Fibroblast of lung (primary cell): Measurements from ENCODE around the gene TKTL2. TPM values are rescaled to one million over a fixed set of nuclear protein-coding genes. Genes with fewer than 3 reads are reported as not detected.

Experiments
- DNase-seq, 2 donors: peaks; one replicate each; pipeline versions ENCODE4 v3.0.0 to v3.0.0-alpha.2; 2010; ENCODE audit warnings: low read depth in 2 of 2
- H2AFZ ChIP-seq: 2 replicates; pipeline ENCODE4 v1.5.1; 2012; ENCODE audit warnings: low read length, control low read depth, inconsistent platforms
- H3K27ac ChIP-seq: 2 replicates; pipeline ENCODE4 v1.5.1; 2011; ENCODE audit warnings: low read length, control low read depth; ENCODE audit not compliant: insufficient read depth
- H3K27me3 ChIP-seq: 2 replicates; pipeline ENCODE4 v1.5.1; 2011; ENCODE audit warnings: mild to moderate bottlenecking, low read length; ENCODE audit not compliant: control insufficient read depth, insufficient read depth
- H3K36me3 ChIP-seq: 2 replicates; pipeline ENCODE4 v1.5.1; 2011; ENCODE audit warnings: low read length; ENCODE audit not compliant: control insufficient read depth, insufficient read depth
- H3K4me1 ChIP-seq: 2 replicates; pipeline ENCODE4 v1.5.1; 2011; ENCODE audit warnings: low read length; ENCODE audit not compliant: control insufficient read depth, insufficient read depth; ENCODE audit errors: extremely low read depth
- H3K4me2 ChIP-seq: 2 replicates; pipeline ENCODE4 v1.5.1; 2011; ENCODE audit warnings: low read length, control low read depth; ENCODE audit not compliant: insufficient read depth; ENCODE audit errors: extremely low read depth
- H3K4me3 ChIP-seq, 4 experiments: fragments of 200-600 bp in 1 of 4; sonication (generic) in 1 of 4; replicated peaks in 1 of 4; 2 replicates each; pipeline ENCODE4 v1.5.1; 2011 to 2016; ENCODE audit warnings: low read length in 4 of 4, low read depth in 3 of 4, mild to moderate bottlenecking in 3 of 4, control low read depth in 2 of 4, inconsistent platforms in 1 of 4, mixed read lengths in 1 of 4; ENCODE audit not compliant: insufficient read depth in 1 of 4; ENCODE audit errors: control extremely low read depth in 1 of 4
- H3K79me2 ChIP-seq: 2 replicates; pipeline ENCODE4 v1.5.1; 2012; ENCODE audit warnings: mild to moderate bottlenecking, low read length, inconsistent platforms; ENCODE audit not compliant: control insufficient read depth, insufficient read depth
- H3K9ac ChIP-seq: 2 replicates; pipeline ENCODE4 v1.5.1; 2011; ENCODE audit warnings: mild to moderate bottlenecking, low read length, control low read depth; ENCODE audit not compliant: insufficient read depth
- H3K9me3 ChIP-seq: 2 replicates; pipeline ENCODE4 v1.5.1; 2012; ENCODE audit warnings: low read depth, low read length; ENCODE audit not compliant: control insufficient read depth, insufficient read depth
- H4K20me1 ChIP-seq: 2 replicates; pipeline ENCODE4 v1.5.1; 2011; ENCODE audit warnings: low read length; ENCODE audit not compliant: control insufficient read depth, insufficient read depth; ENCODE audit errors: extremely low read depth
- CTCF ChIP-seq, 2 donors: IDR thresholded peaks in 1 of 2; conservative IDR thresholded peaks in 1 of 2; 1 replicate in 1 of 2; 2 replicates in 1 of 2; pipeline ENCODE4 v1.5.1; 2011 to 2012; ENCODE audit warnings: low read length in 2 of 2, control low read depth in 1 of 2, inconsistent platforms in 1 of 2, low read depth in 1 of 2, mild to moderate bottlenecking in 1 of 2
- EZH2 ChIP-seq: IDR thresholded peaks from 2 replicates; pipeline ENCODE4 v1.5.1; 2012; ENCODE audit warnings: low read length, control low read depth, mild to moderate bottlenecking; ENCODE audit errors: missing control alignments
- polyA plus RNA-seq, 2 donors: library from polyadenylated mRNA; depleted of rRNA in 1 of 2; stranded (reverse) in 1 of 2; unstranded in 1 of 2; fragments of >200 nt; gene quantifications; 2 replicates each; pipeline ENCODE4 v1.2.1, GENCODE V29; 2011 to 2012; ENCODE audit warnings: missing spikeins in 1 of 2
- total RNA-seq: library from RNA; depleted of rRNA; stranded (reverse); fragments of >200 nt; gene quantifications from 2 replicates; pipeline ENCODE4 v1.2.1, GENCODE V29; 2014

Gene TKTL2
- total and polyA plus RNA-seq, 2 donors (not counting 1 experiment from before 2014, with no cell fraction given), result not detected

DNA sequence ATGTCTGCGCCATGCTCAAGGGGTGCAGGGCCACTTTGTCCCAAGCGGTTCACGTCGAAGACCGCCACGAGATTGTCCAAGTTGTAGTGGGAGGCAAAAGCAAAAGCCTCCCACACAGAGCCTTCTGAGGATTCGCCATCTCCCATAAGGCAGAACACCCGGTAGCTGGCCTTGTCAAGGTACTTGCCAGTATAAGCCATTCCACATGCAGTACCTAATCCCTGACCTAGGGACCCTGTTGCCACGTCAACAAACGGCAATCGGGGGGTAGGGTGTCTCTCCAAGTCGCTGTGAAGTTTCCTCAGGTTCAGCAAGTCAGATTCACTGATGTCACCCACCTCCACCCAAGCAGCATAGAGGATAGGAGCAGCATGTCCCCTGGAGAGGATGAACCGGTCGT lies 424 bp downstream of the TKTL2 start:
- no peaks in the 10 kb centered on the region for H3K36me3 ChIP-seq
- no peak overlapping the region for H2AFZ ChIP-seq
- no peak overlapping the region for H3K4me2 ChIP-seq
- no peak overlapping the region for H3K9ac ChIP-seq
- no peaks in the 10 kb centered on the region for H3K27me3 ChIP-seq
- TF ChIP-seq EZH2 (no peak), CTCF (conservative IDR thresholded peaks at IDR 0.05 in 1 of 2, IDR thresholded peaks at IDR 0.05 in 1 of 2; ENCODE audit: low read depth in 1 of 2, low read length in 2 of 2) (no peak)
- no peaks in the 10 kb centered on the region for H3K79me2 ChIP-seq
- no peaks in the 10 kb centered on the region for H3K9me3 ChIP-seq
- DNase-seq, result no peak
- no peaks in the 10 kb centered on the region for H3K4me1 ChIP-seq
- H3K27ac ChIP-seq, result no peak overlapping the region
- H4K20me1 ChIP-seq, result no peaks in the 10 kb centered on the region
- H3K4me3 ChIP-seq, result no peak overlapping the region

DNA sequence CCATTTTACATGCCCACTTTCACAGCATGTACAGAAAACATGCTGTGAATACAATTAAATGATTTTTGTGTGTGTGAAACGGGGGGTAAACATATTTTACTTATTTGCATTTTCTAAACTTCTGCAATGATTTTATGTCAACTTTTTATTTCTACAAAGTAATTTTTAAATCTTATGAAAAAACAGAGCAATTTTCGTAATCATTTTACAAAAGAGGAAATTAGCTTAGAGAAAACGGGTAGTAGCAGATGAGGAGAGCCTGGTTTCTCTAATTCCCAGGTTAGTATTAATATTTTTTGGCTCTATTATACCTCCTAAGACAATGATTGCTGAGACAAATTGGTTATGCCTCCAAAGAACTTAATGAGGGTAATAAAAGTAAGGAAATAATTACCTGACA lies 3.2 kb downstream of the TKTL2 start:
- DNase-seq, result no peak
- Histone ChIP-seq H4K20me1 (no peaks in the 10 kb centered on the region), H2AFZ (no peak overlapping the region), H3K79me2 (no peaks in the 10 kb centered on the region), H3K4me3 (no peak overlapping the region), H3K9ac (no peak overlapping the region), H3K27ac (no peak overlapping the region), H3K4me1 (no peaks in the 10 kb centered on the region), H3K4me2 (no peak overlapping the region), H3K9me3 (no peaks in the 10 kb centered on the region), H3K36me3 (no peaks in the 10 kb centered on the region), H3K27me3 (no peaks in the 10 kb centered on the region)
- TF ChIP-seq EZH2 (no peak), CTCF (conservative IDR thresholded peaks at IDR 0.05 in 1 of 2, IDR thresholded peaks at IDR 0.05 in 1 of 2; ENCODE audit: low read depth in 1 of 2, low read length in 2 of 2) (no peak)

DNA sequence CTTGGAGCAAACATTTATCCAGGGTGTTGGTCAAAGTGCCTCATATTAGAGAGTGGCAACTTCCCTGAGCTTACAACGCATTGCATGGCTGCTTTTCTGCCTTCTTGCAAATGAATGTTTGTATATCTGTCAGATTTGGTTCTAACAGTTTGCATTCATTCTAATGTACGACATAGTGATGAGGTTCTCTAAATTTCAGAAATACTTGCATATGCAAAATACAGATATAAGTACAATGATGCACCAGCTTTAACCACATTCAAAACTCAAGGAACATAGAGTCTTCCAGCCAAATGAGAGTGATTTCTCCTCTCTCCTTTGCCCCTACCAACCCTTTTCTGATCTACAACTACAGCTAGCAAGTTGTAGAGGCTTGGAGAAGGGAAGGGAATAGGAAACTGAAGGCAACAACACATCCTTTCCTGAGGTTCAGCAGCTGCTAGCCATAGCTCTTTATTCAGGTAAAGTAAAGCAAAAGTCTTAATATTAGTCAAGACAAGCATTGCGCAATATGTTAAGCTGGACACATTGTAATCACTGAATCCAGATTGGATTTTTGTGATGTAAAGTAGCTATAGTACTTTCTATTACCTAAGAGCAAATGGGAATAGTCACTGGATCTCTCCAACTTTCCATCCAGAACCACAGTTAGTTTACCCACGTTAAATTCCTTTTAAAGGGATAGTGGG lies 6.3 kb downstream of the TKTL2 start:
- no peak for DNase-seq
- no peaks in the 10 kb centered on the region for H3K4me1 ChIP-seq
- no peak overlapping the region for H3K4me3 ChIP-seq
- H4K20me1 ChIP-seq, result no peaks in the 10 kb centered on the region
- H3K27me3 ChIP-seq, result no peaks in the 10 kb centered on the region
- TF ChIP-seq CTCF (conservative IDR thresholded peaks at IDR 0.05 in 1 of 2, IDR thresholded peaks at IDR 0.05 in 1 of 2; ENCODE audit: low read depth in 1 of 2, low read length in 2 of 2), result no peak
- no peak for TF ChIP-seq EZH2
- H3K36me3 ChIP-seq, result no peaks in the 10 kb centered on the region
- no peaks in the 10 kb centered on the region for H3K9me3 ChIP-seq
- no peak overlapping the region for H3K27ac ChIP-seq
- no peaks in the 10 kb centered on the region for H3K79me2 ChIP-seq
- H2AFZ ChIP-seq, result no peak overlapping the region
- H3K4me2 ChIP-seq, result no peak overlapping the region
- H3K9ac ChIP-seq, result no peak overlapping the region
